Measurements from ENCODE around the gene RPL36.

RPL36 gene

DNA sequence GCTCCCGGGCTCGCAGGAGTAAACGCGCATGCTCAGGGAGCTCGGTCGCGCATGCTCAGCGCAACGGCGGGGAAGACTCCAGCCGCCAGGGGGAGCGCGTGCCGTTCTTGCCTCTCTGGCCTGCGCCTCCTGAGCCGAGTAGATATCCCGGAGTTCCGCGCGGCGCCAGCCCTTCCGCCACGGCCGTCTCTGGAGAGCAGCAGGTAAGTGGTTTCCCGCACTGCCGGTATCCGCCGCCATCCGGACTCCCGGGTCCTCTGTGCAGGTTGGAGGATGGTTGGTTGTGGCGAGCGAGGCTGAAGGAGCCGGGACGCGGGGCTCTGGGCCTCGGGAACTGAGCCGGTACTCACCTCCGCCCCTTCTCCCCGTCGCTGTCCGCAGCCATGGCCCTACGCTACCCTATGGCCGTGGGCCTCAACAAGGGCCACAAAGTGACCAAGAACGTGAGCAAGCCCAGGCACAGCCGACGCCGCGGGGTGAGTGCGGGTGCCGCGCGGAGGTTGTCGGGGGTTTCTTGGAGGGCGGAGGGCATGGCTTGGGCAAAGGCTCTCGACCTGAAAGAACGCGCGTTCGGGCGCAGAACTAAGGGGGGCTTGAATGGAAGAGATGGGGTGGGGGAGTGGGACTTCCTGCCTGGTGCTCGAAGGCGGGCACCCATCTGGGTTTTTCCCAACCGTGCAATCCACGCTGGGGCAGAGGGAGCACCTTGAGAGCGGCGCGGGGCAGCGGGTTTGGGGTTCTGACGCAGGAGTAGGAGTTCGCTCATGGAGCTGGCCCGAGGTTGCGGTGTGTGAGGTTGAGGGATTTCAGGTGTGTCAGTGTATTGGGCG lies at the start of gene RPL36:
TSS of gene RPL36 (plus strand) at position 171 of the 830 bp plus-strand sequence. CDS start at position 384, 213 bp downstream.
- DNase-seq = peak; percentile 99

DNA sequence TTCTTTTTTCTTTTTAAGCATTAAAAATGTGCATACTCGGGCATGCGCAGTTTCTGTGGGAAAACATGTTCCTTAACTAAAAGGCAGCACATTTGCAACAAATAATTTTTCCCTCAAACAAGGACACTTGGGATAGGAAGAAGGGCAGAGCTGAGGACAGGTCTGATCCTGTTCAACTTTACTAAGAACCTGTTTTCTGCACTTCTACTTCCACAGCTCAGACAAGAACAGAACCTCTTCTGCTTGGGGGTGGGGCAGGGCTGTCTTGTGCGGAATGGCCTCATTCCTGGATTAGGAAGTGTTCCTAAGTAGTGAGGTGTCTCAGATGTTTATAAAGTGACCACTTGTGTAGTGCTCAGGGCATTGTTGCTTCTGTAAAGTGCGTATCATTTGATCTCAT lies 48.9 kb upstream of the RPL36 start:
- DNase-seq = no peak

DNA sequence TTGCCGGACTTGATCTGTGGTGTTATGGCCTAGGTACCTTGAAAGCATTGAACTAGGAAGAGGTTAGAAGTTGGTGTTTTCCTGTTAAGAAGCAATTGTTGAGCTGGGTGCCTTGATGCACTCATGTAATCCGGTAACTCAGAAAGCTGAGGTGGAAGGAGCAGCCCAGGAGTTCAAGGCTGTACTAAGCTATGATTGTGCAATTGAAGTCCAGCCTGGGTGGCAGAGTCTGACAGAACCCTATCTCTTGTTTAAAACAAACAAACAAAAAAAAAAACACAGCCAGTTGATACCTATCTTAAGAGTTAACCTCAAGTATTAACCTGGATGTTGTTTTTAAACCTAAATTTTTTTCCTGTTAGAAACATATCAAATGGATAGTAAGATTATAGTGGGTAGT lies 47.9 kb upstream of the RPL36 start:
- no peak for DNase-seq

DNA sequence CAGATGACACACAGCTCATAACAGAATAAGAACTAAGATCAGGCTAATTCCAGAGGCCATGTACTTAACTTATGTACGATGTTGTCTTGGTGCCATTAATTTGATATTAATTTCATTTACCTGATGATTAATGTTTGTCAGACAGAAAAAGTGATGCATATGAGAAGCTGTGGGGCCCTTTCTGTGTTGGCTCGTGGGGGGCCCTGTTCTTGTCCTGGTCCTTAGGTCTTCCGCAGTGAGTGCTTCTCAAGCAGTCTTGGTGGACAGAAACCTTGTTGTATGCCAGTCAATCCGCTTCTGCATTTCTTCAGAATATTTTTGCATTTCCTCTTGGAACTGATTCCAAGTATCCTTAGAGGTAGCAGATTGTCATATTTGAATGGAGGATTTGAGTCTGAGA lies 47.0 kb upstream of the RPL36 start:
- DNase-seq = no peak

DNA sequence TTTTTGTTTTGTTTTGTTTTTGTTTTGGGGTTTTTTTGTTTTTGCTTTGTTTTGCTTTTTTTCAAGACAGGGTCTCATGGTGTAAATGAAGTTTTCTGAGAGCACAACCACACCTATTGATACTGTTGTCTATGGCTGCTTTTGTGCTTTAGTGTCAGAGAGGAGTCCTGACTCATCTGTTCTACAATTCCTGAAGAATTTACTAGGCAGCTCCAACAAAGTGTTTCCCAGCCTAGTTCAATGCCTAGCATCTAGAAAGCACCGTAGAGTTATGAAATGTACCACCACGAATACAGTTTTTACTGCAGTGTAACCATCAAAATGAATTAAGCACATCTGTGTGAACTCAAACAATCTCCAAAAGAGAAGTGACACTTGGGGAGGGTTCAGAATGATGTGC lies 46.1 kb upstream of the RPL36 start:
- no peak for DNase-seq

DNA sequence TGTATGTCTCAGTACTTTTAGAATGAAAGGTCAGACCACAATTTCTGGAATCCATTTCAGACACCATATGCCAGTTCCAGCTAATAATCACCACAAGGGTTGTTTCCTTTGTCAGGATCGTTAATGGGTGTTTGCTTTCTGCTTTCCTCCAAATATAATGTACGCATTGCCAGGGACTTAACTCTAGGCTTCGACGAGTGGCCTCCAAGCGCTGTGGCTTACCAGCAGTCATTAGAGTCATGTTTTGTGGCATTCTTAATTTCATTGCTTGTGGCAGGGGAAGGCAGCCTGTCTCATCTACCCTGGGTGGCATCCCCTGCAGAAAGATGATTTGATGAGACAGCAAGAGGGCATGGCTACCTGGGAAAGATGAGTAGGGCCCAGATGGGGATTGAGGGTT lies 44.7 kb upstream of the RPL36 start:
- DNase-seq = no peak

DNA sequence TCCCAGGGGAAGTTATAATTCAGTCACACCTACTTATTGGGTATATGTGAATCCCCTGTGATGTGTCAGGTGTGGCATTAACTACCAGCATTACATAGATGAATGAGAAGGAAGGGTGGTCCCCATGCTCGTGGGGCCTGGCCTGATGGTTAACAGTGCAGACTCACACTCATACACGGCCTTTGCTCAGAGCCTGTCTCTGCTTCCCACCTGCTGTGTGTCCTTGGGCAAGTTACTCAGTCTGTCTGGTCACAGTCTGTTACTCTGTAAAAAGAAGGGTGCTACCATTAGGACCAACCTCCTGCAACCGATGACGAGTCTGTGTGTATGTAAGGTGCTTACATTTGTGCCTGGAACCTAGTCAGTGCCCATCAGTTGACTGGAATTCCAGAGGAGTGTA lies 43.4 kb upstream of the RPL36 start:
- no peak for DNase-seq

DNA sequence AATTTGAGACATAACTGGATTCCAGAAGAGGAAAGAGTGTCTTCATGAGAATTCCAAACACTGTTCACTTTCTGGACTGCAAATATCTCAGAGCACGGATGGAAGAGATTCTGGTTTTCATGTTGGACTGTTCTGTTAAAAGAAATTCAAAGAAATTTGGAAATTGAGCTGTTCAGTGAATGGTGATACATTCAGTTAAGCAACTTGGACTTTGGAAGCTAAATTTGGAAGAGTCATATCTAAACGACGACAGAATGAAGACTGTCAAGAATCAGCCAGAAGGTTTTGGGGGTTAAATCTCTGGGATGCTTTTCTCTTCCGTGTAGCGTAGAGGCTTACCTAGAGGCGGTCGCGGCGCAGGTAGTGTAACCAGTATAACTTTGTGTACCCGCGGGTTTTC lies 41.6 kb upstream of the RPL36 start:
- no peak for DNase-seq

DNA sequence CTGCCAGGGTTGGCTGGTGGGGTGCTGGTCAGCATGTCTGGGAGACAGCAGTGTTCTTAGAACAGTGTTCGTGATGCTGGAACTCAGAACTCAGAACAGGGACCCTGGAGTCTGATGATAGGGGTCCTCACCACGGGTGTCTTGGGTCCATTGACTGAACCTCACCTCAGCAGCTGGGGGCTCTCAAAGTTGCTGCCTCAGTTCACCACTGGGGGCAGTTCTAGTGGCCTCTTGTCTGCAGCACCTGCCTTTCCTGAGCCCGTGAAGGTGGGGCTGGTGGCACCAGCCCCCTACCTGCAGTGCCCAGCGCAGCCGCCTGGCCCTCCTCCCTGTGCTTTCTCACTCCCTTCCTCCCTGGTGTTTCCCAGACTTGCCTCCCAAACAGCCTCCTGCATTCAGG lies 38.7 kb upstream of the RPL36 start:
- no peak for DNase-seq

DNA sequence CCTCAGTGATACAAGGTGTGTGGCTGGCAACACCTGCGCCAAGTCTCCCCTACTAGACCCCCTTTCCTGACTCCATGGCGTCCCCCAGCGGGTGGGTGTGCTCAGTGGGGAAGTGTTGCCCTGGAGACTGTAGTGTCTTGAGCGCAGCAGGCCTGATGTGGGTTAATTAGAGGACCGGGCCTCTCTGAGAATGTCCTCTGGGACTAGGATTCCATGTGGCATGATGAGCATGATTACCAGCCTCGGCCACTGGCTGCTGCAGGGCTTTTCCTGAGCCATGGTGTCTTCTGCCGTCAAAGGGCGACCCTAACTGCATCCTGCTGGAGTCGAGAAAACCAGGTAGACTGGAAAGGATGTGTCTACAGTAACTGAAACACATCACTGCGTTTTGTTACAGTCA lies 37.8 kb upstream of the RPL36 start:
- DNase-seq = no peak

DNA sequence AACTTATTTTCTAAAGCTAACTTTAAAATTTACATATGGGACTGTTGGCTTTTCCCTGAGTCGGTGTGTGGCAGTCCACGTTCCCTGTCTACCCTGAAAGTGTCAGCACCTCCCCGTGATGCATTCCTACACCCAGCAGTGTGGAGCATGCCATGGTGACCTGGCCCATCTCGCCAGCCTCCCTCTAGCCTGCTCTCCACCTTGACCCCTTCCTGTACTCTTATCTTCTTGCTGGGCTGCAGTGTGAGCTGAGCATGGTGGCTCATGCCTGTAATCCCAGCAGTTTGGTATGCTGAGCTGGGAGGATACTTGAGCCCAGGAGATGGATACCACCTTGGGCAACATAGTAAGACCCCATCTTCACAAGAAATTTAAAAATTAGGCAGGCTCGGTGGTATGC lies 35.2 kb upstream of the RPL36 start:
- no peak for DNase-seq

DNA sequence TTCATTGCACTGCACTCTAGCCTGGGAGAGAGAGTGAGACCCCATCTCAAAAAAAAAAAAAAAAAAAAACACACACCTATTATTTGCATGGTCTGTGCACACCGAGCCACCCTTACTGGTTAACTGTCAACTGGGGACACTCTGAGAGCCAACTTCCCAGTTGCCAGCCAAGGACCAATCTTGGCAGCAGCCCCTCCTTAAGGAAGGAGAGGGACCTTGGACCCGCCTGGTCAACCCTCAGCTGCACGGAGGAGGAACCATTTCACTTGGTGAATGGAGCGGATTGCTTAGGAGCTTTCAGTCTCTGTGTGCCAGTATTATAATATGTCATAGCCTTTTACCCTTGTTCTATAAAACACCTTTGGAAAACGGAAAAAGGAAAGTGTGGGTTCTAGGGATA lies 34.7 kb upstream of the RPL36 start:
- DNase-seq = no peak

DNA sequence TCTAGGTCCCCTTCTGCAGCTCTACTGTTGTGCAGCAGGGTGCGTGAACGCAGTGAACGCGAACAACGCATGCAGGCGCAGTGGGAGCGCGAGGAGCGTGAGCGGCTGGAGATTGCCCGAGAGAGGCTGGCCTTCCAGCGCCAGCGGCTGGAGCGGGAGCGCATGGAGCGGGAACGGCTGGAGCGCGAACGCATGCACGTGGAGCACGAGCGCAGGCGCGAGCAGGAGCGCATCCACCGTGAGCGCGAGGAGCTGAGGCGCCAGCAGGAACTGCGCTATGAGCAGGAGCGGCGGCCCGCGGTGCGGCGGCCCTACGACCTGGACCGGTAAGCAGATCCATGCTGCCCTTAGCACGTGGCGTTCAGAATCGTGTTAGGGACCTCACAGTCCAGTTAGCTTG lies 28.6 kb upstream of the RPL36 start:
- no peak for DNase-seq

DNA sequence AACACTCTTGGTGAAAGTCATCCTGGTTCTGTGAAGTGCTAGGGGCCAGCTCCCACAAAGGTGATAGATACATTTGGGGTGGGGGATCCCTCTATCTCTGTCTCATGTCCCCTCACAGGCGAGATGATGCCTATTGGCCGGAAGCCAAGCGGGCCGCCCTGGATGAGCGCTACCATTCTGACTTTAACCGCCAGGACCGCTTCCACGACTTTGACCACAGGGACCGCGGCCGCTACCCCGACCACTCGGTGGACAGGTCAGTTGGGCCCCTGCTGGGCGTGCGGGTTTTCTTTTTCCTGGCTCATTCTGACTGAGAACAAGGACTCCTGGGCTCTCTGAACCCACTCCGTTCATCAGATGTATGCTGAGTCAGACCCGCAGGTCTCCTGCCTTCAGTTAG lies 26.2 kb upstream of the RPL36 start:
- DNase-seq = no peak

DNA sequence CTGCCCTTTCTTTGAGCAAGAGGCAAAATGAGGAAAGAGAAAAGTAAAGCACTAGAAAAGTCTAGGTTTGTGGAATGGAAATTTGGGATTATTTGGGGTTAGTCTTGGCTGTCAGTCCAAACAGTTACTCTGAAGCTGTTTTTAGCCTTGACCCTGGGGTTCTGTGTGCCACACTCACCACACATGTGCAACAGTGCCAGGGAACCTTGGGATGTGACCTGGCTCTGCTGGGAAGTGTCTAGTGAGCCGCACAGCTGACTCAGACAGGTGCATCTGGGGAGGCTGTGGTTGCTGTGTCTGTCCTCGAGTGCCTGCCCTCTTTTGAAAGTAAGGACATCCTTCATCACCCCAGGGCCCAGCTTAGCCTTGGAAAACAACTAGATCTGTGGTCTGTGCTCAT lies 25.6 kb upstream of the RPL36 start:
- no peak for DNase-seq

DNA sequence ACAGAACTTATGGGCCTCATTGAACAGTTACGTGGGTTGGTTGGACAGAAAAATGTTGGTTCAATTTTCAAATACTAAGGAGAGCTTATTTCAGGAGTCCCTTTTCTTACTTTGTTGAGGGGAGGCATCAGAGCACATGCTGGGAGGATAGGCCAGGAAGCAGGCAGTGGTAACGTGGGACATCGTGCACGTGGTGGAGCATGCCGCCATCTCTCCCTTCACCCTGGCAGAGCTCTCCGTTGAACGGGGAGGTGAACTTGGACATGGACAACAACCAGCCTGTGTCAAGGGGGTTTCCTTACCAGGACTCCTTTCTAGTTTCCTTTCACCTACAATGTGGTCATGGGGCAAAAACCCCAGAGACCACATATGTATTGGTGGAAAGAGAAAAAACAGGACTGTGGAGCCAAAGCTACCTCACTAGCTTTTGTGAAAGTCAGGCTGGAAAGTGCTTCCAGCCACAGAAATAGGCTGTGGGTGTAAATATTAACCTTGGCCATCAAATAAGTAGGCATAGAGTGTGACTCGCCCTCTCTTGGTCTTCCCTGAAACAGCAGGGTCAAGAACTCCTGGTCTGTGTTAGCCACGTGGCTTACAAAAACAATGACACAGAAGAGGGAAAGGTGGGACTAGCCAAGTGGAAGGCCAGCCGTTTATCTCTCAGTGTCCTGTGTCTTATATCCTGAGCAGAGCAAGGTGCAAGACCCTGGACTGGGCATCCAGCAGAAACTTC lies 24.1 kb upstream of the RPL36 start:
- DNase-seq = no peak

DNA sequence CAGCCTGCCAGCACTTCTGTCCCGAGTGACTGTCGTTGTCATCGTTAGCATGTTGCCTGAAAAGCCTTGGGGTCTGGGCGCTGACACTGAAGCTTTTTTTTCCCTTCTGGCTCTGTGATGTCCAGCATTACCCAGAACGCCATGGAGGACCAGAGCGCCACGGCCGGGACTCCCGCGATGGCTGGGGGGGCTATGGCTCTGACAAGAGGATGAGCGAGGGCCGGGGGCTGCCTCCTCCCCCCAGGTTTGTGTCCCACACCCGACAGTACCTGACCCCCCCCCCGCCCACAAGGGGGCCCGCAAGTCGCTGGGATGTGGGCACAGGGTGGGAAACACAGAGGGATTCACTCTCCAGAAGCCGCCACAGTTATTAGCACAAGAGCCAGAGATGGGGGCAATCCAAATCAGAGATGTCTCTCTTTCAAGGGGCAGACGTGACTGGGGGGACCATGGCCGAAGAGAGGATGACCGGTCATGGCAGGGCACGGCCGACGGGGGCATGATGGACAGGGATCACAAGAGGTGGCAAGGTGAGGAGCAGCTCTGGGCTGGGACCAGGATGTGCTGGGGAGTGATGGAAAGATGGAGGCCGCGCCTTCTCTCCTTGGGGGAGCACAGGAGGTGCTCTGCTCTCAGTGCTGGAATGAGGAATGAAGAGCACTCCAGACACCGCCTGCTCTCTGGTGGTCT lies 23.0 kb upstream of the RPL36 start:
- DNase-seq = no peak

DNA sequence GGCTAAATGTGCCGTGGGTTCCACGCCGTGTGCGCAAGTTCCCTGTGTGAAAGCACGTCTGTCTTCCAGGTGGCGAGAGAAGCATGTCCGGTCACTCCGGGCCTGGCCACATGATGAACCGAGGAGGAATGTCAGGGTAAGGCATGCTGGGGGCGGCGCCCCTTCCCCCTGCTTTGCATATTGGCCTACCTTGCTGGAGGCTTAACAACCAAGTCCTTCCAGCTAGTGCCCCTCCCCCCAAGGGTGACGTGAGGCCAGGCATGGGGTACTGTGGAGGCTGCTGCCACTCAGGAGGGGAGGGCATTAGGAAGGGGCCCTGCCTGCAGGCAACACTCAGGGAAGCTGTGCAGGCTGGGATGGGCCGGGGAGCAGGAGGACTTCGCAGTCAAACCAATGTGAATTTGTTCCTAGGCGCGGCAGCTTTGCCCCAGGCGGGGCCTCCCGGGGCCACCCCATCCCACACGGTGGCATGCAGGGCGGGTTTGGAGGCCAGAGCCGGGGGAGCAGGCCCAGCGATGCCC lies 22.3 kb upstream of the RPL36 start:
- no peak for DNase-seq

DNA sequence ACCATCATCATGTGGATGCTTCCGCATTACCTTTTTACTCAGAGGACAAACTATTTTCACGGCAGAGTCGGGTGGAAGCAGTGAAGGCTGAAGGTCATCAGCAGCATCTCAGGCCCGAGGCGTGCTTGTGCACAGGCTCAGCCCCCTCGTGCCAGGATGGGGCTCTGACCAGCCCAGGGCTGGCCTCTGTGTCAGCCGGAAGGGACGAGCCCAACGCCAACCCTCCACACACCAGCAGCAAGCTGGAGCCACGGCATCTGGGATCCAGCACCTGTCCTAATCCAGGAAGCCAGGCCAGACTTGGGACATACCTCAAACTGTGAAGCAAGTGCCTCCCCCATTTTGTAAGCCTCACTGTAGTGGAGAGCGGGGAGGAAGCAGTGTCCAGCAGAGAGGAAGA lies 20.9 kb upstream of the RPL36 start:
- no peak for DNase-seq

DNA sequence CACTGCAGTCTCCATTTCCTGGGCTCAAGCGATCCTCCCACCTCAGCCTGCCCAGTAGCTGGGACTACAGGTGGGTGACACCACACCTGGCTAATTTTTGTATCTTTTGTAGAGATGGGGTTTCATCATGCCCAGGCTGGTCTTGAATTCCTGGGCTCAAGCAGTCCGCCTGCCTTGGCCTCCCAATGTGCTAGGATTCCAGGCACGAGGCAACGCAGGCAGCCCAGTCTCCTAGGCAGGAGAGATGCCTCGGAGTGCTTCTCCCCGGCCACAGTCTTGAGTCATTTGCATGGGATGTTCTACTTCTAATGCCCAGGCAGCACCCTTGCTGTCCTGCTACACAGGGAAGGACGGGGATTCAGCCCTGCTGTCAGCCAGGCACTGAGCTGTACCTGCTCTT lies 18.5 kb upstream of the RPL36 start:
- no peak for DNase-seq

DNA sequence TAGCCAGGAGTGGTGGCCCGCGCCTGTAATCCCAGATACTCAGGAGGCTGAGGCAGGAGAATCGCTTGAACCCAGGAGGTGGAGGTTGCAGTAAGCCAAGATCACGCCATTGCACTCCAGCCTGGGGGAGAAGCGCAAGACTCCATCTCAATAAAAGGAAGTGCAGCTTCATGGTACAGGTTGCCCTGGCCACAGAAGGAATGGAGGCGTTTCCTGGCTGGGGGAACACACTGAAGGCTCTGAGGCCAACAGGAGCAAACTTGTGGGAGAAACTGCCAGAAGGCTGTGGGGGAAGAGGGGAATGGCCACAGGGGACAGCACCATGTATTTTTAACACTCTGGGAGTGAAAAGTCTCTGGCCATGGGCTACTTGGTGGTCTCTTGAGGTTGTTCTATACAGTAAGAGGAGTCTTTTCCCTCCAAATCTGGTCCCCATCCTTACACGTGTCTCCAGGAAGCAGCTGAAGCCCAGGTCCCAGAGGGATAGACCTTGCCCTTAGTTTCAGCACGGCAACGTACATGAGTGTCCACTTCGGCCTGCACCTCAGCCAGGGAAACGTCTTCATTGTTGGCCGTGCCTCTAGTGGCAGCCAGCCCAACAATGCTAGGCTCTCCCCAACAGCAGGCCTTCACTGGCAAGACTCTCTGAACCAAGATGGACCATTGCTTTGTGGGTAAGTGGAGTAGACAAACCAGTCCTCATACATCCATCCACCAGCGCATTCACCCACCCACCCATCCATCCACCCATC lies 17.2 kb upstream of the RPL36 start:
- DNase-seq = no peak

DNA sequence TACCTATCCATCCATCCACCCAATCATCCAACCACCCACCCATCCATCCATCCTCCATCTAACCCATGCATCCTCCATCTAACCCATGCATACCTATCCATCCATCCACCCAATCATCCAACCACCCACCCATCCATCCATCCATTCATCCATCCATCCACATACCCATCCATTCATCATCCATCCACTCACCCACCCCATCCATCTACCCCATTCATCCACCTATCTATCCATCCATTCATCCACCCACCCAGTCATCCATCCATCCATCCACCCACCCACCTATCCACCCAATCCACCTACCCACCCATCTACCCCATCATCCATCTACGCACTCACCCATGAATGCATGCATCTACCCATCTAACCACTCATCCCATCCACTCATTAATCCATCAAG lies 16.3 kb upstream of the RPL36 start:
- DNase-seq = no peak

DNA sequence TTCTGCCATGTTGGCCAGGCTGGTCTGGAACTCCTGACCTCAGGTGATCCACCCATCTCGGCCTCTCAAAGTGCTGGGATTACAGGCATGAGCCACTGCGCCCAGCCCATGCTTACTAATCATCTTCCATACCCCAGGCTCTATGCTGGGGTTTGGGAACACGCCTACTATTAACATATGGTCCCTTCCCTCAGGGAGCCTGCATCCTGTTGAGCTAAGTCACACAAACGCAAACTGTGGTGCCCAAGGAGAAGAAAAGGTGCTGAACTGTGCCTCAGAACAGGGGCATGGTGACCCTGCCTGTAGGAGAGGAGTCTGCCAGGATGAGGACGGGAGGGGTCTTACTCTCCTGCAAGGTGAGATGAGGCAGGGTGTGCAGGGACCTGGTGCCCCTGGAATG lies 15.4 kb upstream of the RPL36 start:
- DNase-seq = no peak
